ENCODE results near the gene TYSND1. TPM values are rescaled to one million over a fixed set of nuclear protein-coding genes. Genes with fewer than 3 reads are reported as not detected.

TYSND1 gene
- total and polyA plus RNA-seq, 2 of the 13 experiments (the other 11 are each of a cell fraction or from before 2014, with no cell fraction given): 3.3 to 8.9 TPM

GRCh38 chr10:70109064-70109729, 37.3 kb downstream of the TYSND1 start (continued):
- TF ChIP-seq ZNF883 (CRISPR knock-in tag; IDR thresholded peaks at IDR 0.05; ENCODE audit: not compliant biosample characterization) (no peak), CREB1 (IDR thresholded peaks at IDR 0.05) (no peak), CREB1 (CRISPR knock-in tag; IDR thresholded peaks at IDR 0.05) (no peak), ZNF773 (CRISPR knock-in tag; IDR thresholded peaks at IDR 0.05; ENCODE audit: borderline replicate concordance) (no peak)

- H3K27ac ChIP-seq (ENCODE audit: extremely low read length, insufficient read depth, low read length): no peak overlapping the region
- H3K36me3 ChIP-seq (replicated peaks in 1 of 2; ENCODE audit: control insufficient read depth in 1 of 2, insufficient read depth in 2 of 2, low read length in 2 of 2): peaks cover 8 to 28% of the 10 kb centered on the region in 2 experiments; a peak in 4 of 5 replicates
- ATAC-seq (peak; percentile 51), DNase-seq (ENCODE audit: low spot score) (peak; percentile 8), FAIRE-seq (no peak)
- H3K79me2 ChIP-seq (ENCODE audit: insufficient read depth, low read length): no peaks in the 10 kb centered on the region
- POLR2A ChIA-PET: interaction anchor here (1.0 to 1.3 kb wide), 3 partner anchors 16 to 21 kb away, joined by 3 to 6 read pairs (median 4); no protein-coding TSS in a partner anchor
- H3K9ac ChIP-seq (ENCODE audit: insufficient read depth, low read depth, low read length): no peak overlapping the region
- no peaks in the 10 kb centered on the region for H4K20me1 ChIP-seq (ENCODE audit: insufficient read depth, low read length)
- H3K27me3 ChIP-seq (ENCODE audit: control insufficient read depth in 1 of 2, insufficient read depth in 2 of 2, low read length in 2 of 2): no peaks in the 10 kb centered on the region; a peak in 1 of 5 replicates
- no peak overlapping the region for H3K4me3 ChIP-seq (replicated peaks in 1 of 3; ENCODE audit: insufficient read depth in 1 of 3, low read depth in 2 of 3, low read length in 3 of 3)
- WGBS (ENCODE audit: low lambda C conversion rate): 94% methylated on average over 16 of the region's 22 CpGs
- intact Hi-C loops (cut with micrococcal nuclease; ENCODE audit: unreplicated experiment) (no loop called here), in situ Hi-C loops (cut with HindIII; ENCODE audit: extremely low pct_ligation_motif_present, low pct_unique_long_range_greater_than_20kb) (no loop called here)
- no peak overlapping the region for H2AFZ ChIP-seq (ENCODE audit: low read length)
- no peaks in the 10 kb centered on the region for H3K9me3 ChIP-seq (ENCODE audit: low read length)
- CTCF ChIA-PET (ENCODE audit: low intra/inter-chr PET ratio, low total read pairs): interaction anchor here (1.3 kb wide), 1 partner anchor 23 kb away, joined by 3 read pairs; no protein-coding TSS in a partner anchor
- no TSS peak for BruUV-seq (replicated peaks)
- H3K4me1 ChIP-seq (ENCODE audit: insufficient read depth, low read length): peaks cover 23% of the 10 kb centered on the region
- H3K4me2 ChIP-seq (ENCODE audit: low read depth, low read length): no peak overlapping the region
- TF ChIP-seq MLXIP (CRISPR knock-in tag; IDR thresholded peaks at IDR 0.05; ENCODE audit: borderline replicate concordance) (no peak), HNF4A (CRISPR knock-in tag; IDR thresholded peaks at IDR 0.05) (peak; percentile 4; the same call in 1 of the 2 replicates), STAT6 (CRISPR knock-in tag; IDR thresholded peaks at IDR 0.05; ENCODE audit: borderline replicate concordance) (no peak), ZNF687 (CRISPR knock-in tag; IDR thresholded peaks at IDR 0.05) (peak; percentile 47), ZMYM4 (CRISPR knock-in tag; IDR thresholded peaks at IDR 0.05) (peak; percentile 48; the same call in 1 of the 2 replicates)
Observed at GRCh38 chr10:70106958-70107791, 39.3 kb downstream of the TYSND1 start.

Data from HepG2 (cell line).